Right cardiac atrium (tissue), 5 donors: Measurements from ENCODE around the gene RHOF. TPM values are rescaled to one million over a fixed set of nuclear protein-coding genes. Genes with fewer than 3 reads are reported as not detected.
A peak's percentile ranks its signal among the peaks of the same experiment; 100 is the strongest.

Source experiments
- ATAC-seq, 2 donors: fragments of 200-7000 bp; cut with Tn5 transposase; one replicate each; pipeline versions ENCODE4 v1.8.0 to v1.9.1; 2020; ENCODE audit warnings: moderate library complexity in 2 of 2, mild to moderate bottlenecking in 1 of 2
- DNase-seq, 3 donors: peaks; one replicate each; pipeline ENCODE4 v3.0.0-alpha.2; 2020
- H3K27ac ChIP-seq: one replicate; pipeline ENCODE4 v1.5.1; 2013; ENCODE audit warnings: mild to moderate bottlenecking, low read length, control low read depth, moderate library complexity
- H3K27me3 ChIP-seq: one replicate; pipeline ENCODE4 v1.6.1; 2013; ENCODE audit not compliant: control insufficient read depth, insufficient read depth
- H3K4me1 ChIP-seq: one replicate; pipeline ENCODE4 v1.6.1; 2013; ENCODE audit warnings: low read length; ENCODE audit not compliant: control insufficient read depth, insufficient read depth
- H3K4me3 ChIP-seq: one replicate; pipeline ENCODE4 v1.5.1; 2013; ENCODE audit warnings: low read length, control low read depth
- H3K9me3 ChIP-seq: one replicate; pipeline ENCODE4 v1.6.1; 2013; ENCODE audit warnings: low read length; ENCODE audit not compliant: control insufficient read depth
- WGBS: extraction: QIAGEN DNeasy Blood & Tissue Kit; methylation state at CpG from one replicate; pipeline ENCODE4 v1.1.7; 2013; 5-methylcytosine and 5-hydroxymethylcytosine counted together
- intact Hi-C, 4 donors: fragments of 100-400 bp; cut with DNase I; formaldehyde crosslinking; loops; one replicate each; pipeline versions ENCODE4 v1.11.0 to v1.14.0; 2022 to 2023
- polyA plus RNA-seq: library from polyadenylated mRNA; stranded (reverse); fragments of 200-250 nt; gene quantifications from one replicate; pipeline ENCODE4 v1.2.3, GENCODE V29; 2013
- total RNA-seq, 4 donors: library from RNA; stranded (reverse); fragmentation: NEBNext Ultra II Directional; extraction: Animal tissue kit (Norgen Biotek cat#: 25700); gene quantifications; one replicate each; pipeline ENCODE4 v1.2.1, GENCODE V29; 2021
- donor health status: healthy with polysubstance abuse.
- donor health status: DM: no; HTN: yes; CAD: no.
- donor health status: DM: no; HTN: no; CAD: no.
- donor health status: DM: no; HTN: yes; CAD: no; lungs with severe emphysema.
- donor health status: DM: yes; HTN: yes; CAD: no.

Gene RHOF
- total and polyA plus RNA-seq, 5 donors: 11.2 to 23.3 (median 21.7) TPM

DNA sequence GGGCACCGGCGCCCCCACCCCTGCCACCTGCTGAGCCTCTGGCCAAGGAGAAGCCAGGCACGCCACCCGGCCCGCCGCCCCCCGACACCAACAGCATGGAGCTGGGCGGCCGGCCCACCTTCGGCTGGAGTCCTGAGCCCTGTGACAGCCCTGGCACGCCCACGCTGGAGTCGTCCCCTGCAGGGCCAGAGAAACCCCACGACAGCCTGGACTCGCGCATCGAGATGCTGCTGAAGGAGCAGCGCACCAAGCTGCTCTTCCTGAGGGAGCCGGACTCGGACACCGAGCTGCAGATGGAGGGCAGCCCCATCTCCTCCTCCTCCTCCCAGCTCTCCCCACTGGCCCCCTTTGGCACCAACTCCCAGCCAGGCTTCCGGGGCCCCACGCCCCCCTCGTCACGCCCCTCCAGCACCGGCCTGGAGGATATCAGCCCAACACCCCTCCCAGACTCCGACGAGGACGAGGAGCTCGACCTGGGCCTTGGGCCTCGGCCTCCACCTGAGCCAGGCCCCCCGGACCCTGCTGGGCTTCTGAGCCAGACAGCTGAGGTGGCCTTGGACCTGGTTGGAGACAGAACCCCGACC lies 16.8 kb upstream of the RHOF start:
- peaks cover 18% of the 10 kb centered on the region for H3K4me1 ChIP-seq
- no peak overlapping the region for H3K4me3 ChIP-seq
- no peaks in the 10 kb centered on the region for H3K27me3 ChIP-seq
- WGBS: 71% methylated on average over 33 of the region's 33 CpGs
- intact Hi-C loops: loop anchor here in 3 of 4 donors (2.0 to 10.0 kb wide), 4 partner anchors 14 to 74 kb away; partner anchors contain the start of gene PSMD9 (in 1 of the 3)
- DNase-seq (peak in 2 of 3 donors; percentile 52 to 64), ATAC-seq (no peak)
- no peak overlapping the region for H3K27ac ChIP-seq
- no peaks in the 10 kb centered on the region for H3K9me3 ChIP-seq

DNA sequence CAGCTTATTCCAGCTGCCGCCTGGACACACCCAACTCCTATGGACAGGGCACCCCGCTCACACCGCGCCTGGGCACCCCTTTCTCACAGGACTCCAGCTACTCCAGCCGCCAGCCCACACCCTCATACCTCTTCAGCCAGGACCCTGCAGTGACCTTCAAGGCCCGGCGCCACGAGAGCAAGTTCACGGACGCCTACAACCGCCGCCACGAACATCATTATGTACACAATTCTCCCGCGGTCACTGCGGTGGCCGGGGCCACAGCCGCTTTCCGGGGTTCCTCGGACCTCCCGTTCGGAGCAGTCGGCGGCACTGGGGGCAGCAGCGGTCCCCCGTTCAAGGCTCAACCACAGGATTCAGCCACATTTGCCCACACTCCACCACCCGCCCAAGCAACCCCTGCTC lies 16.2 kb upstream of the RHOF start:
- ATAC-seq: no peak
- 91% methylated on average over 27 of the region's 27 CpGs for WGBS
- no peaks in the 10 kb centered on the region for H3K9me3 ChIP-seq
- intact Hi-C loops: loop anchor here in 3 of 4 donors (2.0 to 10.0 kb wide), 4 partner anchors 13 to 75 kb away; partner anchors contain the start of gene PSMD9 (in 1 of the 3)
- H3K4me3 ChIP-seq: no peak overlapping the region
- peak in 1 of 3 donors; percentile 74 for DNase-seq
- no peaks in the 10 kb centered on the region for H3K27me3 ChIP-seq
- H3K27ac ChIP-seq: no peak overlapping the region
- peaks cover 18% of the 10 kb centered on the region for H3K4me1 ChIP-seq

DNA sequence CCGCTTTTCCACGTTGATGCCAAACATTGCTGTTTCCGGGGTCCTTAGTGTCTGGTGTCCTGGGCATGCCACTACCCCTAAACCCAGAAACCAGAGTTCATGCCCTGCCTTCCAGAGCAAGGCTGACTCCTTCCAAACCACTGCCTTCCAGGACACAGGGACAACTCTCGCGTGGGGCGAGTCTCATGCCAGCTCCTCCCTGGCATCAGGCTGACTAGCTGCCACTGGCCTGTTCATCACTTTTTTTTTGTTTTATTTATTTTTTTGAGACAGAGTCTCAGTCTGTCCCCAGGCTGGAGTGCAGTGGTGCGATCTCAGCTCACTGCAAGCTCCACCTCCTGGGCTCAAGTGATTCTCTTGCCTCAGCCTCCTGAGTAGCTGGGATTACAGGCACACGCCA lies 15.1 kb upstream of the RHOF start:
- 90% methylated on average over 8 of the region's 8 CpGs for WGBS
- Histone ChIP-seq H3K9me3 (no peaks in the 10 kb centered on the region), H3K4me1 (peaks cover 18% of the 10 kb centered on the region), H3K4me3 (no peak overlapping the region), H3K27me3 (no peaks in the 10 kb centered on the region), H3K27ac (no peak overlapping the region)
- DNase-seq (peak in 2 of 3 donors; percentile 36 to 38), ATAC-seq (no peak)
- intact Hi-C loops: no loop called here

DNA sequence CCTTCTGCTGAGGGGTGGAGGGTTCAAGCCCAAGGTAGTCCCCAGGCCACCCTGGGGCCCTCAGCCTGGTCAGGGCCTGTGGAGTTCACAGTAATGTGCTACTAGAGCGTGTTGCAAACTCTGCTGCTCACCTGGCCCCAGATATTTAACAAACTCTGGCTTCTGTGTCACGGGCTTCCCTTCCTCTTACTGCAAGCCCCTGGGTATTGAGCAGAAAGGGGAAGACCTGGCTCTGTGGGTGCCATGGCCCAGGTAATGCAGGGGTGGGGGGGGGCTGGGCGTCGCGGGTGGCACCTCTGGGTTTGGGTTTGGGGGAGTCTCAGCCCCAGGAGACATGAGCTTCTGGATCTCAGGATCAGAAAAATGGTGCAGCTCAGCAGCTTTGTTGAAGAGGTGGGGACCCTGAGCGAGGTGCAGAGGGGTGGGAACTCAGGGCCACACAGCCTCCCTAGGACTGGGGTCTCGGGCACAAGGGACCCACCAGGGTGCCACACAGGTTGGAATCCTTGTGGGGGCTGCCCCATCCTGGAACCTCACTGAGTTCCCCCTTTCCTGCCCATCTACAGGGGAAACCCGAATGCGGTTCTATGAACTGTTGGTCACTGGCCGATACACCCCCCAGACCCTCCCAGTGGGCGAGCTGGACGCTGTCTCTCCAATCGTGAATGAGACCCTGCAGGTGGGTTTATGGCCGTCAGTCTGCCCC lies 14.3 kb upstream of the RHOF start:
- intact Hi-C loops: no loop called here
- ATAC-seq (no peak), DNase-seq (peak in 1 of 3 donors; percentile 19)
- WGBS: 77% methylated on average over 14 of the region's 14 CpGs
- Histone ChIP-seq H3K27me3 (no peaks in the 10 kb centered on the region), H3K27ac (no peak overlapping the region), H3K9me3 (no peaks in the 10 kb centered on the region), H3K4me1 (peaks cover 16% of the 10 kb centered on the region), H3K4me3 (no peak overlapping the region)

DNA sequence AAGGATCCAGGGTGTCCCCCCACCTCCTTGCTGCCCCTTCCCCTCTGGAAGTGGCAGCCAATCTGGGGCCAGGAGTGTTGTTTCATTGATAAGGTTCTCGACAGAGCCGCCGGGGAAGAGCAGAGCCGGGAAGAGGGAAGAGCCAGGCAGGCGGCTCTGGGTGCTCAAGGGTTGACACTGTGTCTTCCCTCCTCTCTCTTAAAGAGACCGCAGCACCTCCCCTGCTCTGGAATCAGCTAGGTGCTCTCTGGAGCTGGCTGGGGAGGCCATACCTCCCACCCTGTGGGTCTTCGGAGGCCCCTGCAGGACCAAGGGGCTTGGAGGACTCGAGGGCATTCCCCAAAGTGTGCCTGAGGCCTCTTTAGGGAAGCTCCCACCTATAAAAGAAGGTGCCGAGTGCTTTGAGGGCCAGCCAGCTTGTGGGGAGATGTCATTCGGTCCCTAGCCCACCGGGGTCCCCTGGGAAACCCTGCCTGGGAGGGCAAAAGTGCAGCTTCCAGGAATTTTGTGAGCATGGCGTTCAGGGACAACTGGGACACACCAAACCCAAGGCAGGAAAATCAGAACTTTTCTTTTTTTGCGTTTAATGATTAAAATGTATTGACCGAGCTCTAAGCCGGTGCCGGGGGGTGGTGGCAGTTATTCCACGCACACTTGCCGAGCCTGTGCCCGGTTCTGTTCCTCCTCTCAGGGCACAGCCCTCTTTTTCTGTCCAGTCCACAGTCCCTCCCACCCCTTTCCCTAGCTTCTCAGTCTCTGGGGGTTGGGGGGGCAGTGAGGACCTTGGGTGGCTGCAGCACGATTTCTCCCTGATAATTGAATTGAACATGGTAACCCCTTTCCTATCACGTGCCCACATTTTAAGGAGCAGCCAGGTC lies 13.3 kb upstream of the RHOF start:
- intact Hi-C loops: no loop called here
- Histone ChIP-seq H3K27ac (peak overlapping the region; percentile 41), H3K4me1 (peaks cover 14% of the 10 kb centered on the region), H3K9me3 (no peaks in the 10 kb centered on the region), H3K4me3 (peak overlapping the region; percentile 97), H3K27me3 (no peaks in the 10 kb centered on the region)
- DNase-seq (peak in 2 of 3 donors; percentile 55 to 62), ATAC-seq (no peak)
- 28% methylated on average over 21 of the region's 21 CpGs for WGBS

DNA sequence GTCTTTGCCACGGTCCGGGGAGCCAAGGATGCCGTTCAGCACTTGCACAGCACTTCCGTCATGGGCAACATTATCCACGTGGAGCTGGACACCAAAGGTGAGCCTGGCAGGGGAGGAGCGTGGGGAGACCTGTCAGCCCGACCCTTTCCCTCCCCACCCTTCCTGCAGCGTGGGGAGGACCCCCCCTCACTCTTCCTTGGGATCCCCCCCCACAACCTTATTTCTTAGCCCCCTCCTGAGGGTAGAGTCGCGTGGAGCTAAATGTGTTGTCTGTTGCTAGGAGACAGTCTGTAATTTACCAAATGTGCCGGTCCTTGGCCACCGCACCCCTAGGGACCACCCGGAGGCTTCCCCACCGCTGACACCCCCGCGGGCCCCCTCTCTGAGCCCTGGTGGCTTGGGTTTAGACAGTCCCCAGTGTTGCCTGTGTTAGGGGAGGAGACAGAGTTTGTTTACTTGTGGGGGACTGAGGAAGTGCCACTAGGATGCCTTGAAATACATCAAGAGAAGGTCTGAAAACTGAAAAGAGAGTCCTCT lies 12.6 kb upstream of the RHOF start:
- H3K27me3 ChIP-seq: no peaks in the 10 kb centered on the region
- 4% methylated on average over 16 of the region's 16 CpGs for WGBS
- peaks cover 10% of the 10 kb centered on the region for H3K4me1 ChIP-seq
- DNase-seq (no peak), ATAC-seq (no peak)
- no peaks in the 10 kb centered on the region for H3K9me3 ChIP-seq
- intact Hi-C loops: no loop called here
- peak overlapping the region; percentile 41 for H3K27ac ChIP-seq
- peak overlapping the region; percentile 97 for H3K4me3 ChIP-seq

DNA sequence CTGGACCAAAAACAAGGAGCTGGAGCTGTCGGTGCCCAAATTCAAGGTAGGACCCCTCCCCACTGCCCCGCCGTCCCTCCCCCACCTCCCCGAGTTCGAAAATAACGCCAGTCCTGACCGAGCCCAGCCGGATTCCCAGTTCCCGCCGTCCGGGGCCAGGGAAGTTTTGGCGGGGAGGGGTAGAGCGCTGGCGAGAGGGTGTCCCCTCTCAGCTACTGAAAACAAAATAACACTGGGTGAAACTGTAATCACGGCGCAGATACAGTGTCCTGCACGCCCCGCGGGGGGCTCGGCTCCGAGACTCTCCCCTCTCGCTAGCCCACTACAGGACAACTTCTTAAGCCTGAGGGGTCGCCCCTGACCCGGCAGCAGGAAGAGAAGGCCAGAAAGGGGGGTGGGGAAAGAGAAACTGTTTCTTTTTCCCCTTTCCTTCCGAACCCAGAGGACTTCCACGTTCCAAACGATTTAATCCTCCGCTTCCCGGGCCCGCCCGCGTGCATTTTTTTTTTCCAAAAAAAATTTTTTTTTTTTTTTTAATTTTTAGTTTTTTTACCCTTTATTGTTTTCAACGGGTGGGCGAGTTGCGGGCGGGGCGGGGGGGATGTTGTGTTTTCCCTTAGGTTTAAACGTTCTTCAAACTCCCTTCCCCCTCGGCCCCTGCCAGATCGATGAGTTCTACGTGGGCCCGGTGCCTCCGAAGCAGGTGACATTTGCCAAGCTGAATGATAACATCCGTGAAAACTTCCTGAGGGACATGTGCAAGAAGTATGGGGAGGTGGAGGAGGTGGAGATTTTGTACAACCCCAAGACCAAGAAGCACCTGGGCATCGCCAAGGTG lies 11.9 kb upstream of the RHOF start:
- Histone ChIP-seq H3K9me3 (no peaks in the 10 kb centered on the region), H3K27ac (peak overlapping the region; percentile 60), H3K4me3 (peak overlapping the region; percentile 97), H3K4me1 (peaks cover 7% of the 10 kb centered on the region), H3K27me3 (no peaks in the 10 kb centered on the region)
- DNase-seq (peak in 1 of 3 donors; percentile 67), ATAC-seq (no peak)
- intact Hi-C loops: no loop called here
- 1% methylated on average over 45 of the region's 45 CpGs for WGBS

DNA sequence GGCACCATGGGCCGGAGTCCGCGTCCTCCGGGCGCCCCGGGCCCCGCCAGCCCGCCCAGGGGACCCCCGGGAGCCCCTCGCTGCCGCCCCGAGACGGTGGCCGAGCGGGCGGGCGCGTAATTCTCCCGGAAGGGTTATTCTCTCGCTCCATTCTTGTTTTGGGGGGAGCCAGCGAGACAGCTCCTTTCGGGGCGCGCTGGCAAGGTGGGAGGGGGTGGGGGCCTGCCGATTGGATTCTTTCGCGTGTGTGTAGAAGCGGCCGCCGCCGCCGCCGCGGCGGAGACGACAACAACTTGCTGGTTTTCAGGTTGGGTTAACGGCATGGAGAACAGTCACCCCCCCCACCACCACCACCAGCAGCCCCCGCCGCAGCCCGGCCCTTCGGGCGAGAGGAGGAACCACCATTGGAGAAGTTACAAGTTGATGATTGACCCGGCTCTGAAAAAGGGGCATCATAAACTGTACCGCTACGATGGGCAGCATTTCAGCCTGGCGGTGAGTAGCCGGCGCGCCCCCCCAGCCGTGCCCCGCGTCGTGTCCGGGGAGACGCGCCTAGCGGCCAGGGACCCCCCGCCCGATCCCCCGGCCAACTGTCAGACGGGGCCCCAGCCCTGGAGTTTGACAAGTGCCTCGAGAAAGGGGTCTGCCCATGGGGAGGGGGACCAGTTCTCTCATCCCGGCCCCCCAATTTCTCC lies 11.1 kb upstream of the RHOF start:
- Histone ChIP-seq H3K4me1 (peaks cover 7% of the 10 kb centered on the region), H3K4me3 (peak overlapping the region; percentile 97), H3K27ac (peak overlapping the region; percentile 89), H3K9me3 (no peaks in the 10 kb centered on the region), H3K27me3 (no peaks in the 10 kb centered on the region)
- WGBS: under 1% methylated on average over 63 of the region's 63 CpGs
- intact Hi-C loops: no loop called here
- ATAC-seq (no peak), DNase-seq (peak in 2 of 3 donors; percentile 77 to 79)

DNA sequence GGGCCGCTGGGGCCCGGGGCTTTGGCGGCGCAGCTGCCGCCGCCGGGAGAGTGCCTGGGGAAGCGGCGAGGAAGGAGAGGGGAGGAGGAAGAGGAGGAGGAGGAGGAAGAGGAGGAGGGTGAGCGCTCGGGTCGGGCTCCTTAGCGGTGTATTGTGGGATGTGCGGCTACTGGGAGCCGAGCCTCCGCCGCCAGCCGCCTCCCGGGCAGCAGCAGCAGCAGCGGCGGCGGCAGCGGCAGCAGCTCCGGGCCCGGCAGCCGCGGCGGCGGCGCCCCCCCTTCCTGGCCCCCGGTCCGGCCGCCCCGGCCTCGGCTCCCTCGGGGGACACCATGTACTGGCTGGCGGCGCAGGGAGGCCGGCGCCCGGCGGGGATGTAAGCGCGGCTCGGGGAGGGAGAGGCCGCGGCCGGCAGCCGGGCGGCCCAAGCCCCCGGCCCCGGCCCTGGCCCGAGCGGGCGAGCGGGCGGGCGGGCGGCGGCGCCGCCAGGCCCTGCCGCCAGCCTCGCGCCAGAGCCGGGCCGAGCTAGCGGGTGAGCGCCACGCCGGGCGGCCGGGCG lies 10.5 kb upstream of the RHOF start, which contains the start of gene SETD1B:
Gene SETD1B, plus strand, starts transcription at position 149 of the 556 bp plus-strand sequence. CDS start 729 bp downstream, outside the sequence.
- WGBS: under 1% methylated on average over 72 of the region's 74 CpGs
- intact Hi-C loops: no loop called here
- DNase-seq (peak; percentile 73 to 86 (median 83)), ATAC-seq (peak; percentile 23 to 36)
- Histone ChIP-seq H3K27ac (peak within 1 kb of the TSS; percentile 99), H3K4me1 (peaks cover 7% of the 10 kb centered on the region), H3K4me3 (peak within 1 kb of the TSS; percentile 97), H3K9me3 (no peaks in the 10 kb centered on the region), H3K27me3 (no peaks in the 10 kb centered on the region)
